Gastrocnemius medialis (tissue), 4 donors: ENCODE measurements around the gene OR4D2. TPM values are rescaled to one million over a fixed set of nuclear protein-coding genes. Genes with fewer than 3 reads are reported as not detected.

Source experiments
- ATAC-seq, 2 donors: fragments of 150-250 bp; one replicate each; pipeline ENCODE4 v1.9.1; 2016
- DNase-seq, 2 donors: peaks; one replicate each; pipeline ENCODE4 v3.0.0-alpha.2; 2019
- H3K27ac ChIP-seq, 4 donors: fragments of 200-600 bp; sonication (generic); 1 replicate in 1 of 4; 2 replicates in 3 of 4; pipeline ENCODE4 v1.5.1; 2016 to 2018; ENCODE audit warnings: mild to moderate bottlenecking in 2 of 4, moderate library complexity in 1 of 4
- H3K27me3 ChIP-seq, 3 donors: fragments of 200-600 bp; sonication (generic) in 2 of 3; 1 replicate in 1 of 3; 2 replicates in 2 of 3; pipeline versions ENCODE4 v1.5.1 to v1.6.0; 2016 to 2019; ENCODE audit warnings: mild to moderate bottlenecking in 1 of 3, moderate library complexity in 1 of 3
- H3K36me3 ChIP-seq, 2 donors: fragments of 200-600 bp; sonication (generic) in 1 of 2; one replicate each; pipeline ENCODE4 v1.5.1; 2017 to 2018
- H3K4me1 ChIP-seq, 2 donors: fragments of 200-600 bp; sonication (generic) in 1 of 2; one replicate each; pipeline ENCODE4 v1.5.1; 2016 to 2017; ENCODE audit warnings: mild to moderate bottlenecking in 2 of 2
- H3K4me3 ChIP-seq, 4 donors: fragments of 200-600 bp; sonication (generic) in 3 of 4; 1 replicate in 1 of 4; 2 replicates in 3 of 4; pipeline ENCODE4 v1.5.1; 2016 to 2019; ENCODE audit warnings: mild to moderate bottlenecking in 2 of 4
- H3K9me3 ChIP-seq, 3 donors: fragments of 200-600 bp; sonication (generic) in 2 of 3; 1 replicate in 1 of 3; 2 replicates in 2 of 3; pipeline ENCODE4 v1.5.1; 2016 to 2019
- POLR2A ChIP-seq, 2 donors: fragments of 450-650 bp; IDR thresholded peaks; one replicate each; pipeline ENCODE4 v1.6.1; 2017; ENCODE audit warnings: antibody characterized with exemption in 2 of 2, mild to moderate bottlenecking in 2 of 2, moderate library complexity in 2 of 2
- in situ Hi-C, 4 donors: fragments of 200-750 bp; cut with MboI; loops; one replicate each; pipeline versions ENCODE4 v1.15.0 to v1.8.0; 2017; ENCODE audit warnings: low sequenced_read_pairs in 4 of 4
- intact Hi-C: fragments of 100-400 bp; cut with DNase I; formaldehyde crosslinking; loops from one replicate; pipeline ENCODE4 v1.15.1; 2023; ENCODE audit warnings: low total_unique reads
- total RNA-seq, 4 donors: library from RNA; depleted of rRNA; stranded (reverse); fragments of >200 nt; gene quantifications; one replicate each; pipeline versions ENCODE4 v1.1.0 to v1.2.3, GENCODE V29; 2016
- TF ChIP-seq, protein P1 (sequence below), 5 experiments: fragments of 450-650 bp in 3 of 5; fragments of 200-600 bp in 2 of 5; sonication (generic) in 2 of 5; IDR thresholded peaks in 4 of 5; conservative IDR thresholded peaks in 1 of 5; 1 replicate in 4 of 5; 2 replicates in 1 of 5; pipeline ENCODE4 v1.5.1; 2016 to 2019; ENCODE audit warnings: antibody characterized with exemption in 5 of 5, mild to moderate bottlenecking in 3 of 5, moderate library complexity in 3 of 5

OR4D2 gene
- total RNA-seq, 4 donors from 2014 or later: not detected

DNA sequence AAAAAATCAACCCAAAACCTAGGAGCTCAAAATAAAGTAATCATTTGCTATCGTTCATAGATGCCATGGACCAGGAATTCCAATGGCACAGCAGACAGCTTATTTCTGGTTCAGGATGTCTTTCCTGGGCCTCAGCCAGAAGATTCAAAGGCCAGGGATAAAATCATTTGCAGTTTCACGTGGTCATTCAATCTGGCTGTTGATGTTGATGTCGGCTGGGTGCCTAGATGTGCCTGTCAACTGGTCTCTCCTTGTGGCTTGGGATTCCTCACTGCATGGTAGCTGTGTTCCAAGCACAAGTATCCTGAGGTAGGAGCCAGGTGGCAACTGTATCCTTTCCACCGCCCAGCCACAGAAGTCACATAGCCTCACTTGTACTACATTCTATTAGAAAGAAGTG lies 15.0 kb downstream of the OR4D2 start:
- in situ Hi-C loops: no loop called here
- H3K4me3 ChIP-seq: no peak overlapping the region

DNA sequence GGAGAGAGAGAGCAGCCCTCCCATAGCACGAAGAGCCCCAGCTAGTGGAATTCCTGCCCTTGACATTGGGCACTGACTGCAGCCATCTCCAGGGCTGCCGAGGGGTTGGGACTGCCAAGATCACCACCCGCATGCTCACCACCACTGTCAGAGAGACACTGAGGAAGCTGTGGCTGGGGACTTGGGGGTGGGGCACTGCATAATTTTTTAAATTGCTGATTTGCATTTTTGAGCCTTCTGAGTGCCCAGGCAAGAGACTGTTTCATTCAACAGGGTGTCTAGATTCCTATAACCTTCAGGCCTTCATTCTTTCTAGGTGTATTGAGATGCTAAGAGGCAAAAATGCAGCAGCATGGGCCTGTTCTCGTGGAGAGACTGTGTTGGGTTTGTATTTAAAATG lies 16.7 kb downstream of the OR4D2 start:
- intact Hi-C loops (no loop called here), in situ Hi-C loops (no loop called here)
- no peak overlapping the region for H3K4me3 ChIP-seq
- H3K27ac ChIP-seq: no peak overlapping the region
- H3K36me3 ChIP-seq: no peaks in the 10 kb centered on the region
- no peak for TF ChIP-seq POLR2A (IDR thresholded peaks at IDR 0.05)
- TF ChIP-seq, protein P1, sequence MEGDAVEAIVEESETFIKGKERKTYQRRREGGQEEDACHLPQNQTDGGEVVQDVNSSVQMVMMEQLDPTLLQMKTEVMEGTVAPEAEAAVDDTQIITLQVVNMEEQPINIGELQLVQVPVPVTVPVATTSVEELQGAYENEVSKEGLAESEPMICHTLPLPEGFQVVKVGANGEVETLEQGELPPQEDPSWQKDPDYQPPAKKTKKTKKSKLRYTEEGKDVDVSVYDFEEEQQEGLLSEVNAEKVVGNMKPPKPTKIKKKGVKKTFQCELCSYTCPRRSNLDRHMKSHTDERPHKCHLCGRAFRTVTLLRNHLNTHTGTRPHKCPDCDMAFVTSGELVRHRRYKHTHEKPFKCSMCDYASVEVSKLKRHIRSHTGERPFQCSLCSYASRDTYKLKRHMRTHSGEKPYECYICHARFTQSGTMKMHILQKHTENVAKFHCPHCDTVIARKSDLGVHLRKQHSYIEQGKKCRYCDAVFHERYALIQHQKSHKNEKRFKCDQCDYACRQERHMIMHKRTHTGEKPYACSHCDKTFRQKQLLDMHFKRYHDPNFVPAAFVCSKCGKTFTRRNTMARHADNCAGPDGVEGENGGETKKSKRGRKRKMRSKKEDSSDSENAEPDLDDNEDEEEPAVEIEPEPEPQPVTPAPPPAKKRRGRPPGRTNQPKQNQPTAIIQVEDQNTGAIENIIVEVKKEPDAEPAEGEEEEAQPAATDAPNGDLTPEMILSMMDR (IDR thresholded peaks at IDR 0.05 in 4 of 5, conservative IDR thresholded peaks at IDR 0.05 in 1 of 5): no peak
- DNase-seq: no peak
- H3K4me1 ChIP-seq: no peaks in the 10 kb centered on the region
- peaks cover 0 to under 1% (median 0%) of the 10 kb centered on the region in 3 donors for H3K27me3 ChIP-seq
- ATAC-seq: no peak
- no peaks in the 10 kb centered on the region for H3K9me3 ChIP-seq

More for the DNA sequence above, 15.0 kb downstream of the OR4D2 start:
- H3K27ac ChIP-seq: no peak overlapping the region
- no peaks in the 10 kb centered on the region for H3K36me3 ChIP-seq
- no peaks in the 10 kb centered on the region for H3K27me3 ChIP-seq
- H3K9me3 ChIP-seq: no peaks in the 10 kb centered on the region
- DNase-seq: no peak
- ATAC-seq: no peak
- no peak for TF ChIP-seq POLR2A (IDR thresholded peaks at IDR 0.05)
- TF ChIP-seq, protein P1 (IDR thresholded peaks at IDR 0.05 in 4 of 5, conservative IDR thresholded peaks at IDR 0.05 in 1 of 5): no peak
- no peaks in the 10 kb centered on the region for H3K4me1 ChIP-seq
- intact Hi-C loops: no loop called here

GRCh38 chr17:58184308-58184985 lies 17.7 kb downstream of the OR4D2 start:
- H3K4me3 ChIP-seq: no peak overlapping the region
- intact Hi-C loops: no loop called here

DNA sequence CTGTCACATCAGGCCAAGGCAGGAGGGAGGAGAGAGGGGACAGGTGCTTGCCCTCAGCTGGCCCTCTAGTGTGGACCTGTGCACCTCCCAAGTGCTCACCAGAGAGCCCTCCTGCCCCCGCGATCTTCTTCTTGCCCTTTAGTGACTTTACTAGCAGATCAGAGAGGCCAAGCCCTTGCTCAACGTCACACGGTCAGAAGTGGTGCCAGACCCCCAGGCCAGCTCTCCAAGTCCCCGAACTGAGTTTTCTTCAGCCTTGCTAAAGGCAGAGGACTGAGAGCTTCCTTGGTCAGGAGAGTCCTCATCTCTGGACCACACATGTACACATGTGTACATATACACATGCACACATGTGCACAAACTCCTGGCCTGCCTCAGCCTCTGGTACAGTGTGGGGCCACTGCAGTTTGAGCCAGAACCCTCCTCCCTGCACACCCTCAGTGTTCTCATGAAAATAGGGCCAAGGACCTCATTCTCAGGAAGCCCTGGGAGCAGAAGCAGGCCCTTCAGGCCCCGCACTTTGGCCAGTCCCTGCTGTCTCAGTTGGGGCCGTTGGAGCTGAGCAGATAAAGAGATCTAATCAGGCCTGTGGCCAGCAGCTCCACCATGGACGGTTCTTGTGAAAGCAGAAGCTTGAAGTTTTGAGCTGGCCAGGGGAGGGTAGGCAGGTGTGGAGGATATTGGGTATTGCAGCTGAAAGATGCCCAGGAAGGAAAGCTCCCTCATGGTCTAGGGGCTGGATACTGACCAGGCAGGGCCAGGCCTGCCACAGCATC lies 18.4 kb downstream of the OR4D2 start:
- no peak overlapping the region for H3K4me3 ChIP-seq
- H3K9me3 ChIP-seq: no peaks in the 10 kb centered on the region
- DNase-seq: no peak
- in situ Hi-C loops (no loop called here), intact Hi-C loops (no loop called here)
- H3K27ac ChIP-seq: no peak overlapping the region
- ATAC-seq: no peak
- TF ChIP-seq, protein P1 (IDR thresholded peaks at IDR 0.05 in 4 of 5, conservative IDR thresholded peaks at IDR 0.05 in 1 of 5): no peak
- no peak for TF ChIP-seq POLR2A (IDR thresholded peaks at IDR 0.05)
- H3K27me3 ChIP-seq: peaks cover 0 to 5% (median 0%) of the 10 kb centered on the region in 3 donors
- H3K36me3 ChIP-seq: no peaks in the 10 kb centered on the region
- H3K4me1 ChIP-seq: no peaks in the 10 kb centered on the region

More at GRCh38 chr17:58184308-58184985, 17.7 kb downstream of the OR4D2 start:
- no peaks in the 10 kb centered on the region for H3K36me3 ChIP-seq
- no peak for TF ChIP-seq POLR2A (IDR thresholded peaks at IDR 0.05)
- TF ChIP-seq, protein P1 (IDR thresholded peaks at IDR 0.05 in 4 of 5, conservative IDR thresholded peaks at IDR 0.05 in 1 of 5): no peak
- no peaks in the 10 kb centered on the region for H3K4me1 ChIP-seq
- H3K27me3 ChIP-seq: peaks cover 0 to 5% (median 0%) of the 10 kb centered on the region in 3 donors
- no peak for ATAC-seq
- DNase-seq: no peak
- no peaks in the 10 kb centered on the region for H3K9me3 ChIP-seq
- H3K27ac ChIP-seq: no peak overlapping the region
- in situ Hi-C loops: no loop called here
